KOPT-K1 (cell line): ENCODE measurements around the gene OR51B6.
"Not testable (repeated sequence)": the region's sequence is repeated elsewhere in the genome, so short reads cannot be mapped to it uniquely, and the experiment has no call there.

ENCODE experiments used
- H3K27ac ChIP-seq: fragments of 200-600 bp; sonication (generic); 2 replicates; pipeline ENCODE4 v1.5.1; 2016; ENCODE audit warnings: antibody characterized with exemption, mild to moderate bottlenecking, low read depth, low read length; ENCODE audit not compliant: poor library complexity, severe bottlenecking
- H3K36me3 ChIP-seq: fragments of 200-600 bp; sonication (generic); 2 replicates; pipeline ENCODE4 v1.5.1; 2017; ENCODE audit warnings: antibody characterized with exemption, mild to moderate bottlenecking, low read length, moderate library complexity; ENCODE audit not compliant: insufficient read depth
- H3K9me3 ChIP-seq: fragments of 200-600 bp; sonication (generic); 2 replicates; pipeline ENCODE4 v1.5.1; 2017; ENCODE audit warnings: antibody characterized with exemption, low read length, mild to moderate bottlenecking; ENCODE audit not compliant: insufficient read depth, poor library complexity, severe bottlenecking

OR51B6 gene, protein sequence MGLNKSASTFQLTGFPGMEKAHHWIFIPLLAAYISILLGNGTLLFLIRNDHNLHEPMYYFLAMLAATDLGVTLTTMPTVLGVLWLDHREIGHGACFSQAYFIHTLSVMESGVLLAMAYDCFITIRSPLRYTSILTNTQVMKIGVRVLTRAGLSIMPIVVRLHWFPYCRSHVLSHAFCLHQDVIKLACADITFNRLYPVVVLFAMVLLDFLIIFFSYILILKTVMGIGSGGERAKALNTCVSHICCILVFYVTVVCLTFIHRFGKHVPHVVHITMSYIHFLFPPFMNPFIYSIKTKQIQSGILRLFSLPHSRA

GRCh38 chr11:5351208-5351607 is at the start of gene OR51B6:
OR51B6 (plus strand) TSS chr11:5351508; CDS start chr11:5351508, 0 bp downstream.
- no peak within 1 kb of the TSS for H3K27ac ChIP-seq
- no peaks in the 10 kb centered on the region for H3K36me3 ChIP-seq
- H3K9me3 ChIP-seq = no peaks in the 10 kb centered on the region

DNA sequence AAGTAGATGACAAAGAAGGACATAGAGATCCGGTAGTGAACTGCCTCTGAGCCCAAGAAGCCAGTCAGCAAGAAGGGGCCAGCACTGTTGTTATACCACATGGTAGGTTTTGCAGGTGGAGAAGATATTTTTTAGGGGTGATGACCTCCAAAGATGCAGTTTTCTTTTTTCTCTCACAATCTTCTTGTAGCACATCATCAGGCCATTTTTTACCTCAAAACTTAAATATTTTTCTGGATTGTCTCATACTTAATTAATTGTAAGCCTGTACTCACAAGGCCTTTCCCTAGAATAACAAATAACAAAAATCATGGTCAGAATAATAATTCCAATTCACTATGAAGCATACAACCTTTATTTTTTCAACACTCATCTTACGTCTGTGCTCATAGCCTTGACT is 49.5 kb upstream of the OR51B6 start, which contains the start of gene OR51B4:
Gene OR51B4 (minus strand): TSS at position 101 of the 400 bp plus-strand sequence. CDS start 0 bp downstream, at position 101.
- Histone ChIP-seq H3K9me3 (no peaks in the 10 kb centered on the region), H3K27ac (no peak within 1 kb of the TSS), H3K36me3 (no peaks in the 10 kb centered on the region)

- H3K9me3 ChIP-seq = no peaks in the 10 kb centered on the region
- no peak overlapping the region for H3K27ac ChIP-seq
- no peaks in the 10 kb centered on the region for H3K36me3 ChIP-seq
Observed at GRCh38 chr11:5303626-5304025, 47.7 kb upstream of the OR51B6 start.

- Histone ChIP-seq H3K9me3 (no peaks in the 10 kb centered on the region), H3K27ac (no peak overlapping the region), H3K36me3 (no peaks in the 10 kb centered on the region)
Observed at GRCh38 chr11:5304046-5304445, 47.3 kb upstream of the OR51B6 start.

DNA sequence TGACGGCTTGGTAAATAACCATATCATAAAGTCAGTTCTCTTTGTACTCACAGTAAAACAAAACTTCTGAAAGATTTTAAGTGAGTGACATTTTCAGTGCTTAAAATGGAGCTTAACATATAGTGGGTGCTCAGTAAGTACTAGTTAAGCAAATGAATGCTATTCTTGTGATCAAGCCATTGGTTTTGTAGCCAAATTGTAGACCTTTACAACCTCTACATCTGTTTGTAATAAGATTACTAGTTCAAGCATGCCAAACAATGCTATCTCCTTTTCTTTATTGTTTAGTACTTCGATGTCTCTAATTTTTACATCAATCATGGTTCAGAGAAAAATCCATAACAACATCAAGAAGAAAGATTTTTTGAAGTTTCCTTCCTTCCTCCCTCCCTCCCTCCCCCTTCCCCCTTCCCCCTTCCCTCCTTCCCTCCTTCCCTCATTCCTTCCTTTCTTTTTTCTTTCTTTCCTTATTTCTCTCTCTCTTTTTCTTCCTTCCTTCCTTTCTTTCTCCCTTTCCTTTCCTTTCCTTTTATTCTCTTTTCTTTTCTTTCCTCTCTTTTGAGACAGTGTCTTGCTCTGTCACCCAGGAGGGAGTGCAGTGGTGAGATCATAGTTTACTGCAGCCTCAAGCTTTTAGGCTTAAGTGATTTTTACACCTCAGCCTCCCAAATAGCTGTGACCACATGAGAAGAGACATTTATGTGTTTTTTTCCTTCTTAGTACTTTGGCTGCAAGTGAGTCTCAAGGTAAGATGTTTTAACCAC is 43.9 kb upstream of the OR51B6 start:
- Histone ChIP-seq H3K27ac (no peak overlapping the region), H3K36me3 (no peaks in the 10 kb centered on the region)

DNA sequence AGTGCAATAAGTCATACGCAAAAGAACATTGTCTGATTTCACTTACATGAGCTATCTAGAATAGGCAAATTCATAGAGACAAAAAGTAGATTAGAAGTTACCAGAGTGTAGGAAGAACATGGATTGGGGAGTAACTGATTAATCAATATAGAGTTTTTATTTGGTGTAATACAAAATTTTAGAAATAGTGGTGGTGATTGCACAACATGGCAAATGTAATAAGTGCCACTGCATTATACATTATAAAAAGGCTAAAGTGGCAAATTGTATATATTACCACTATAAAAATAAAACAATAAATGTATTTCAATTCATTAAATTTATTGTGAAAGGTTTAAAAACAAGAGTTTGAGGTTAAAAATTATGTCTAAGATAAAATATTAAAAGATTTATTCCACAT is 40.9 kb upstream of the OR51B6 start:
- Histone ChIP-seq H3K9me3 (no peaks in the 10 kb centered on the region), H3K27ac (no peak overlapping the region), H3K36me3 (no peaks in the 10 kb centered on the region)

More for the DNA sequence above, 43.9 kb upstream of the OR51B6 start:
- H3K9me3 ChIP-seq = no peaks in the 10 kb centered on the region

GRCh38 chr11:5313326-5314023 is 37.8 kb upstream of the OR51B6 start:
- not testable (repeated sequence) for H3K9me3 ChIP-seq, H3K27ac ChIP-seq, H3K36me3 ChIP-seq

- Histone ChIP-seq H3K9me3 (no peaks in the 10 kb centered on the region), H3K36me3 (no peaks in the 10 kb centered on the region), H3K27ac (no peak overlapping the region)
Observed at GRCh38 chr11:5317292-5317691, 34.0 kb upstream of the OR51B6 start.

GRCh38 chr11:5324197-5324596 is 27.1 kb upstream of the OR51B6 start, which contains the start of gene OR51B2:
OR51B2 (minus strand) TSS chr11:5324297; CDS start chr11:5324297, 0 bp downstream.
- H3K9me3 ChIP-seq = no peaks in the 10 kb centered on the region
- no peak within 1 kb of the TSS for H3K27ac ChIP-seq
- H3K36me3 ChIP-seq = no peaks in the 10 kb centered on the region

GRCh38 chr11:5335170-5335569 is 16.1 kb upstream of the OR51B6 start:
- H3K27ac ChIP-seq = no peak overlapping the region
- H3K9me3 ChIP-seq = no peaks in the 10 kb centered on the region
- no peaks in the 10 kb centered on the region for H3K36me3 ChIP-seq

DNA sequence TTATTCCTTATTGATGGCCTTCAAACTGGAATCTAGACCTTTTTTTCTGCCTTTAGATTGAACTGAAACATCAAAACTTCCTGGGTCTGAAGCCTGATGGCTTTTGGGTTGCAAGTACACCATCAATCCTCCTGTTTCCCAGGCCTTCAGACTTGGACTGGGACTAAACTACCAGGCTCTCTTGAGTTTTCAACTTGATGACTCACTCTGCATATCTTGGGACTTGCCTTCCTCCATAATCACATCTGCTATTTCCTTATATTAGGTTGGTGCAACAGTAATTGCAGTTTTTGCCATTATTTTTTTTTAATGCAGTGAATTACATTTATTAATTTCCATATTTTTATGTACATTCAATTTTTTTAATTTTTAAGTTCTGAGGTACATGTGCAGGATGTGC is 15.0 kb upstream of the OR51B6 start:
- Histone ChIP-seq H3K36me3 (no peaks in the 10 kb centered on the region), H3K27ac (no peak overlapping the region), H3K9me3 (no peaks in the 10 kb centered on the region)

- not testable (repeated sequence) for H3K36me3 ChIP-seq, H3K9me3 ChIP-seq, H3K27ac ChIP-seq
Observed at GRCh38 chr11:5337253-5337652, 14.1 kb upstream of the OR51B6 start.

GRCh38 chr11:5339771-5340322 is 11.5 kb upstream of the OR51B6 start:
- no peaks in the 10 kb centered on the region for H3K36me3 ChIP-seq
- no peaks in the 10 kb centered on the region for H3K9me3 ChIP-seq
- H3K27ac ChIP-seq = no peak overlapping the region

GRCh38 chr11:5343474-5344335 is 7.6 kb upstream of the OR51B6 start, which contains the start of gene OR51B5:
OR51B5 (minus strand) TSS chr11:5343524; CDS start chr11:5343524, 0 bp downstream.
- H3K36me3 ChIP-seq = no peaks in the 10 kb centered on the region
- H3K27ac ChIP-seq = no peak within 1 kb of the TSS
- H3K9me3 ChIP-seq = no peaks in the 10 kb centered on the region
